K562 (cell line): Measurements from ENCODE around the gene DENND2A. TPM values are rescaled to one million over a fixed set of nuclear protein-coding genes. Genes with fewer than 3 reads are reported as not detected.

Experiments
- ATAC-seq: fragments of 200-7000 bp; cut with Tn5 transposase; 3 replicates; pipeline ENCODE4 v1.9.1; 2020; ENCODE audit warnings: moderate library complexity
- BruUV-seq: library from RNA; stranded (reverse); fragments of 400-500 nt; replicated peaks from 2 replicates; lab custom pipeline; 2021; lab: Mats Ljungman, UMichigan
- CTCF ChIA-PET: fragments of 300-600 bp; formaldehyde crosslinking; extraction: SDS; loops from one replicate; lab custom pipeline; 2021; ENCODE audit warnings: low intra/inter-chr PET ratio; lab: Yijun Ruan, JAX
- POLR2A ChIA-PET: fragments of 300-600, 350-650 bp; sonication (Branson Sonifier 250); formaldehyde crosslinking; extraction: SDS; loops from one replicate; lab custom pipeline; 2021; ENCODE audit warnings: antibody characterized with exemption, inconsistent platforms; lab: Yijun Ruan, JAX
- DNase-seq, 4 experiments: peaks; one replicate each; pipeline versions ENCODE4 v3.0.0 to v3.0.0-alpha.2; 2011 to 2018; ENCODE audit warnings: low spot score in 3 of 4, mixed read lengths in 3 of 4; ENCODE audit errors: extremely low read depth in 1 of 4
- FAIRE-seq: peaks from 2 replicates; lab custom pipeline; 2011; peaks lifted over from hg19 to GRCh38; lab: Jason Lieb, UNC
- H2AFZ ChIP-seq: 2 replicates; pipeline ENCODE4 v1.6.0; 2011; ENCODE audit warnings: low read depth, low read length, control low read depth, inconsistent platforms
- H3K27ac ChIP-seq: fragments of 200-600 bp; 3 replicates; pipeline ENCODE4 v1.8.0; 2011; ENCODE audit warnings: low read depth, mild to moderate bottlenecking, control low read depth, inconsistent platforms, low read length, moderate library complexity, mixed read lengths; ENCODE audit errors: extremely low read depth
- H3K27me3 ChIP-seq, 2 experiments: fragments of 300-600 bp in 1 of 2; 2 replicates in 1 of 2; 3 replicates in 1 of 2; pipeline versions ENCODE4 v1.6.0 to v1.8.0; 2011; ENCODE audit warnings: inconsistent platforms in 2 of 2, low read length in 2 of 2, mild to moderate bottlenecking in 1 of 2, mixed read lengths in 1 of 2, moderate library complexity in 1 of 2; ENCODE audit not compliant: control insufficient read depth in 2 of 2, insufficient read depth in 2 of 2
- H3K36me3 ChIP-seq: fragments of 300-600 bp; 3 replicates; pipeline ENCODE4 v1.8.0; 2011; ENCODE audit warnings: mild to moderate bottlenecking, low read length, inconsistent platforms; ENCODE audit not compliant: control insufficient read depth, insufficient read depth
- H3K4me1 ChIP-seq, 2 experiments: fragments of 200-600 bp in 1 of 2; replicated peaks in 1 of 2; 2 replicates in 1 of 2; 3 replicates in 1 of 2; pipeline versions ENCODE4 v1.5.1 to v1.8.0; 2011; ENCODE audit warnings: inconsistent platforms in 2 of 2, low read length in 2 of 2, mild to moderate bottlenecking in 1 of 2, mixed read lengths in 1 of 2, moderate library complexity in 1 of 2; ENCODE audit not compliant: control insufficient read depth in 2 of 2, insufficient read depth in 2 of 2
- H3K4me2 ChIP-seq: 2 replicates; pipeline ENCODE4 v1.6.1; 2011; ENCODE audit warnings: low read length, control low read depth, inconsistent platforms, mixed read lengths; ENCODE audit not compliant: insufficient read depth
- H3K4me3 ChIP-seq: fragments of 200-600 bp; sonication (generic), shearing (Covaris generic); 2 replicates; pipeline ENCODE4 v1.5.1; 2016; ENCODE audit warnings: control low read depth, inconsistent platforms
- H3K79me2 ChIP-seq: fragments of 200-600 bp; 3 replicates; pipeline ENCODE4 v1.8.0; 2011; ENCODE audit warnings: low read length, inconsistent platforms; ENCODE audit not compliant: control insufficient read depth, insufficient read depth
- H3K9ac ChIP-seq, 2 experiments: 2 replicates each; pipeline versions ENCODE4 v1.6.0 to v1.6.1; 2011; ENCODE audit warnings: low read depth in 2 of 2, low read length in 2 of 2, control low read depth in 1 of 2, inconsistent platforms in 1 of 2, mild to moderate bottlenecking in 1 of 2, mixed read lengths in 1 of 2; ENCODE audit not compliant: insufficient read depth in 1 of 2
- H3K9me1 ChIP-seq: one replicate; pipeline ENCODE4 v1.6.0; 2011; ENCODE audit warnings: inconsistent platforms, mild to moderate bottlenecking, low read length, moderate library complexity; ENCODE audit not compliant: control insufficient read depth, insufficient read depth
- H3K9me3 ChIP-seq: replicated peaks from 2 replicates; pipeline ENCODE4 v1.5.1; 2011; ENCODE audit warnings: low read depth, low read length, inconsistent platforms; ENCODE audit not compliant: control insufficient read depth, insufficient read depth
- H4K20me1 ChIP-seq: replicated peaks from 2 replicates; pipeline ENCODE4 v1.6.1; 2011; ENCODE audit warnings: low read length, inconsistent platforms, mixed read lengths; ENCODE audit not compliant: control insufficient read depth, insufficient read depth
- FOXK2 ChIP-seq, 2 experiments: fragments of 450-650 bp; IDR thresholded peaks in 1 of 2; conservative IDR thresholded peaks in 1 of 2; 2 replicates each; pipeline ENCODE4 v1.6.1; 2016; ENCODE audit warnings: low read depth in 2 of 2, mild to moderate bottlenecking in 1 of 2
- POLR2G ChIP-seq: fragments of 200-400 bp; formaldehyde crosslinking; IDR thresholded peaks from 2 replicates; pipeline ENCODE4 v1.6.1; 2017; ENCODE audit warnings: low read depth, mild to moderate bottlenecking, antibody characterized with exemption, low read length, moderate library complexity
- POLR3A ChIP-seq: IDR thresholded peaks from 2 replicates; pipeline ENCODE4 v1.6.1; 2011; ENCODE audit warnings: borderline replicate concordance, mild to moderate bottlenecking, moderate library complexity; ENCODE audit not compliant: insufficient read length, insufficient read depth; ENCODE audit errors: extremely low read depth
- TCF3 ChIP-seq: sonication (generic); formaldehyde crosslinking; IDR thresholded peaks from 2 replicates; pipeline ENCODE4 v1.4.0; 2020; ENCODE audit warnings: mild to moderate bottlenecking, missing genetic modification reagents
- ZC3H11A ChIP-seq: IDR thresholded peaks from 2 replicates; pipeline ENCODE4 v1.6.1; 2012; ENCODE audit warnings: low read depth, low read length, improper control_type of control experiment
- ZFP1 ChIP-seq: fragments of 450-650 bp; formaldehyde crosslinking; IDR thresholded peaks from 2 replicates; pipeline ENCODE4 v1.4.0; 2020; ENCODE audit warnings: mild to moderate bottlenecking, mixed read lengths
- ZNF785 ChIP-seq: fragments of 250-450 bp; sonication (Bioruptor Pico); IDR thresholded peaks from 2 replicates; pipeline ENCODE4 v1.4.0; 2020; ENCODE audit warnings: mild to moderate bottlenecking
- WGBS: fragments of 100-300 bp; shearing (Covaris generic); methylation state at CpG from one replicate; pipeline ENCODE4 v1.1.6; 2016; ENCODE audit warnings: low coverage, mixed read lengths; ENCODE audit not compliant: insufficient coverage; ENCODE audit errors: missing lambda C conversion rate; 5-methylcytosine and 5-hydroxymethylcytosine counted together
- in situ Hi-C: fragments of 300-500 bp; cut with MboI; formaldehyde crosslinking; loops from 4 replicates; pipeline ENCODE4 v1.15.0; 2018; ENCODE audit warnings: inconsistent platforms, mixed read lengths
- intact Hi-C: fragments of 100-400 bp; cut with micrococcal nuclease; formaldehyde crosslinking; loops from 2 replicates; pipeline ENCODE4 v1.14.2; 2022
- polyA plus RNA-seq, 8 experiments: library from polyadenylated mRNA; depleted of rRNA in 4 of 8; stranded (reverse) in 5 of 8; unstranded in 3 of 8; fragments of >200 nt; fragmentation: Nextera tagmentation in 2 of 8; fragmentation: Illumina TruSeq in 1 of 8; extraction: Ambion mirVana in 2 of 8; extraction: Trizol in 1 of 8; gene quantifications; 2 replicates each; pipeline versions ENCODE4 v1.2.1 to v1.2.3, GENCODE V29; 2011 to 2014; ENCODE audit warnings: inconsistent platforms in 1 of 8, missing spikeins in 1 of 8
- total RNA-seq, 7 experiments: library from RNA; depleted of rRNA in 6 of 7; stranded (reverse); fragments of >200 nt in 6 of 7; fragmentation: Illumina TruSeq in 2 of 7; extraction: Trizol in 2 of 7; gene quantifications; 2 replicates each; pipeline versions ENCODE4 v1.2.1 to v1.2.3, GENCODE V29; 2011 to 2021; ENCODE audit warnings: low replicate concordance in 1 of 7
- TF ChIP-seq, protein P1 (sequence below): fragments of 250-450 bp; sonication (Bioruptor Pico); IDR thresholded peaks from 2 replicates; pipeline ENCODE4 v1.8.0; 2021; ENCODE audit warnings: moderate library complexity, mild to moderate bottlenecking, inconsistent platforms
- TF ChIP-seq, protein P2 (sequence below): fragments of 250-450 bp; sonication (Bioruptor Pico); IDR thresholded peaks from 2 replicates; pipeline ENCODE4 v1.4.0; 2020; ENCODE audit warnings: mild to moderate bottlenecking, moderate library complexity

The DENND2A gene
- total and polyA plus RNA-seq, 9 of the 15 experiments (the other 6 are each of a cell fraction or from before 2014, with no cell fraction given), result not detected

DNA sequence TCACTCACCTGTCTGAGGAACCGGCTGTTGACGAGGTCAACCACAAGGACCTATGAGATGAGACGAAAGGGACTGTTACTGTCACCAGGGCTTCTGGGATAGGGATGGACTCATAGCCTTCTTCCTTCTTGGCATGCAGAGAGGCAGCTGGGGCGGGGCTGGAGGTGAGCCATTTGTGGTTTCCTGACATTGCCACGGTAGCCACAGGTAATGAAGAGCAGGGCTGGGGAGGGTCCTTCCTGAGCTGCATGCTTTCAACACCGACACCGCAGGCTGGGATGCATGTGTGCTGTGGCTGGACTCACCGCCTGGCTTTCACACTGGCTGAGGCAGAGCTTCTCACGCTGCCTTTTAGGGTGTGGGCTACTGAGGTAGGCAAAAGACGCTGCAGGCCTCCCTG is 114.9 kb downstream of the DENND2A start (continued):
- TF ChIP-seq, protein P1, sequence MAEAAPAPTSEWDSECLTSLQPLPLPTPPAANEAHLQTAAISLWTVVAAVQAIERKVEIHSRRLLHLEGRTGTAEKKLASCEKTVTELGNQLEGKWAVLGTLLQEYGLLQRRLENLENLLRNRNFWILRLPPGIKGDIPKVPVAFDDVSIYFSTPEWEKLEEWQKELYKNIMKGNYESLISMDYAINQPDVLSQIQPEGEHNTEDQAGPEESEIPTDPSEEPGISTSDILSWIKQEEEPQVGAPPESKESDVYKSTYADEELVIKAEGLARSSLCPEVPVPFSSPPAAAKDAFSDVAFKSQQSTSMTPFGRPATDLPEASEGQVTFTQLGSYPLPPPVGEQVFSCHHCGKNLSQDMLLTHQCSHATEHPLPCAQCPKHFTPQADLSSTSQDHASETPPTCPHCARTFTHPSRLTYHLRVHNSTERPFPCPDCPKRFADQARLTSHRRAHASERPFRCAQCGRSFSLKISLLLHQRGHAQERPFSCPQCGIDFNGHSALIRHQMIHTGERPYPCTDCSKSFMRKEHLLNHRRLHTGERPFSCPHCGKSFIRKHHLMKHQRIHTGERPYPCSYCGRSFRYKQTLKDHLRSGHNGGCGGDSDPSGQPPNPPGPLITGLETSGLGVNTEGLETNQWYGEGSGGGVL (CRISPR knock-in tag), result no peak
- TF ChIP-seq TCF3 (CRISPR knock-in tag), result 0 out of 2 replicates have a peak, but pooled peaks have one; percentile 34

DNA sequence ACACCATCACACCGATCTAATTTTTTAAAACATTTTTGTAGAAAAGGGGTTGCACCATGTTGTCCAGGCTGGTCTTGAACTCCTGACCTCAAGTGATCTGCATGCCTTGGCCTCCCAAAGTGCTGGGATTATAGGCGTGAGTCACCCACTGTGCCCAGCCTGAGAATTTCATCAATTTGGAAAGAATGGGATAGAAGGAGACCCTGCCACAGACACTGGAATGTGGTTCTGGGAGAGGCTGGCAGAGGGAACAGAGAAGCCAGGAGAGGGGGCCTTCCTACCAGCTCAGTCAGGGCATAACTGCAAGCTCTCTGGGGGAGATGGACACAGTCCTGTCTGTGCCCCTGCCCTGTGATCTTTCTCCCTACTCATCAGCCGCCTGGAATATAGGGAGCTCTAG is 119.2 kb downstream of the DENND2A start:
- Histone ChIP-seq H3K9me1 (no peaks in the 10 kb centered on the region), H3K27ac (no peak overlapping the region), H3K4me1 (peaks cover 3 to 25% of the 10 kb centered on the region in 2 experiments; a peak in 3 of 5 replicates), H3K4me3 (no peak overlapping the region), H3K9ac (peak overlapping the region in 1 of 2 experiments; percentile 11; a peak in 1 of 4 replicates), H3K4me2 (no peak overlapping the region), H3K27me3 (peaks cover 11 to 16% of the 10 kb centered on the region in 2 experiments; a peak in 4 of 5 replicates), H3K79me2 (no peaks in the 10 kb centered on the region), H2AFZ (no peak overlapping the region; the same call in 1 of the 2 replicates), H4K20me1 (0 out of 2 replicates have a peak, but pooled peaks cover 6% of the 10 kb centered on the region), H3K9me3 (no peaks in the 10 kb centered on the region), H3K36me3 (no peaks in the 10 kb centered on the region)
- in situ Hi-C loops (loop anchor here (5.0 kb wide), 1 partner anchor 126 kb away; no protein-coding TSS in a partner anchor), intact Hi-C loops (no loop called here)
- ATAC-seq (no peak), FAIRE-seq (no peak), DNase-seq (no peak)
- ChIA-PET CTCF (no interaction called here), POLR2A (interaction anchor here (0.6 to 1.1 kb wide), 2 partner anchors 30 to 50 kb away, joined by 3 read pairs; no protein-coding TSS in a partner anchor)
- BruUV-seq, result no TSS peak
- no peak for TF ChIP-seq POLR2G
- TF ChIP-seq, protein P2, sequence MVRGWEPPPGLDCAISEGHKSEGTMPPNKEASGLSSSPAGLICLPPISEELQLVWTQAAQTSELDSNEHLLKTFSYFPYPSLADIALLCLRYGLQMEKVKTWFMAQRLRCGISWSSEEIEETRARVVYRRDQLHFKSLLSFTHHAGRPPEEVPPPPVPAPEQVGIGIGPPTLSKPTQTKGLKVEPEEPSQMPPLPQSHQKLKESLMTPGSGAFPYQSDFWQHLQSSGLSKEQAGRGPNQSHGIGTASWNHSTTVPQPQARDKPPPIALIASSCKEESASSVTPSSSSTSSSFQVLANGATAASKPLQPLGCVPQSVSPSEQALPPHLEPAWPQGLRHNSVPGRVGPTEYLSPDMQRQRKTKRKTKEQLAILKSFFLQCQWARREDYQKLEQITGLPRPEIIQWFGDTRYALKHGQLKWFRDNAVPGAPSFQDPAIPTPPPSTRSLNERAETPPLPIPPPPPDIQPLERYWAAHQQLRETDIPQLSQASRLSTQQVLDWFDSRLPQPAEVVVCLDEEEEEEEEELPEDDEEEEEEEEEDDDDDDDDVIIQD, result no peak
- TF ChIP-seq FOXK2 (conservative IDR thresholded peaks at IDR 0.05 in 1 of 2, IDR thresholded peaks at IDR 0.05 in 1 of 2; ENCODE audit: low read depth in 2 of 2), result no peak
- TF ChIP-seq ZNF785, result no peak
- no peak for TF ChIP-seq ZC3H11A
- no peak for TF ChIP-seq POLR3A
- no peak for TF ChIP-seq ZFP1 (CRISPR knock-in tag)
- WGBS, result 20% methylated on average over 3 of the region's 3 CpGs
